Activated CD4-positive, alpha-beta T cell treated with anti-CD3 and anti-CD28 coated beads, Interleukin-2, amount 10 ng/mL, durations not matched to agents 24 days and 14 days (primary cell): ENCODE measurements around the gene COL18A1. TPM values are rescaled to one million over a fixed set of nuclear protein-coding genes. Genes with fewer than 3 reads are reported as not detected.
A peak's percentile ranks its signal among the peaks of the same experiment; 100 is the strongest.

Experiments
- DNase-seq: peaks from one replicate; pipeline ENCODE4 v3.0.0; 2022
- H3K27ac Mint-ChIP-seq: one replicate; pipeline ENCODE4 v1.8.0; 2022; ENCODE audit warnings: mild to moderate bottlenecking, mixed read lengths
- H3K27me3 Mint-ChIP-seq: one replicate; pipeline ENCODE4 v1.8.0; 2022; ENCODE audit warnings: mixed read lengths
- H3K36me3 Mint-ChIP-seq: one replicate; pipeline ENCODE4 v1.8.0; 2022; ENCODE audit warnings: low read depth, mild to moderate bottlenecking, mixed read lengths
- H3K4me1 Mint-ChIP-seq: one replicate; pipeline ENCODE4 v1.8.0; 2021; ENCODE audit warnings: mixed read lengths
- H3K4me3 Mint-ChIP-seq: one replicate; pipeline ENCODE4 v1.8.0; 2022; ENCODE audit warnings: mild to moderate bottlenecking, moderate library complexity, mixed read lengths
- H3K9me3 Mint-ChIP-seq: one replicate; pipeline ENCODE4 v1.8.0; 2021; ENCODE audit warnings: mixed read lengths
- intact Hi-C: fragments of 100-400 bp; cut with micrococcal nuclease; formaldehyde crosslinking; loops from one replicate; pipeline ENCODE4 v1.15.1; 2023
- total RNA-seq: library from RNA; stranded (reverse); gene quantifications from 2 replicates; pipeline ENCODE4 v1.2.3, GENCODE V29; 2022

The COL18A1 gene
- total RNA-seq, 1 donor from 2014 or later, result 3.2 TPM

- Mint-ChIP-seq H3K9me3 (no peaks in the 10 kb centered on the region), H3K4me1 (peaks cover 6% of the 10 kb centered on the region), H3K4me3 (no peak overlapping the region), H3K27me3 (no peaks in the 10 kb centered on the region), H3K36me3 (peaks cover 26% of the 10 kb centered on the region), H3K27ac (no peak overlapping the region)
- no peak for DNase-seq
- intact Hi-C loops, result no loop called here
Measured at GRCh38 chr21:45533846-45534635, 129.1 kb downstream of the COL18A1 start.

- Mint-ChIP-seq H3K27ac (peak overlapping the region; percentile 67), H3K9me3 (no peaks in the 10 kb centered on the region), H3K27me3 (no peaks in the 10 kb centered on the region), H3K36me3 (peaks cover 29% of the 10 kb centered on the region), H3K4me1 (peaks cover 7% of the 10 kb centered on the region), H3K4me3 (no peak overlapping the region)
- intact Hi-C loops, result no loop called here
- DNase-seq, result no peak
Measured at GRCh38 chr21:45534636-45535331, 129.8 kb downstream of the COL18A1 start.

GRCh38 chr21:45535341-45536081, 130.5 kb downstream of the COL18A1 start:
- Mint-ChIP-seq H3K27ac (peak overlapping the region; percentile 67), H3K4me3 (no peak overlapping the region), H3K36me3 (peaks cover 34% of the 10 kb centered on the region), H3K27me3 (no peaks in the 10 kb centered on the region), H3K4me1 (peaks cover 12% of the 10 kb centered on the region), H3K9me3 (no peaks in the 10 kb centered on the region)
- intact Hi-C loops, result no loop called here
- DNase-seq, result no peak

- intact Hi-C loops, result no loop called here
- Mint-ChIP-seq H3K4me3 (no peak overlapping the region), H3K4me1 (peaks cover 18% of the 10 kb centered on the region), H3K9me3 (no peaks in the 10 kb centered on the region), H3K27me3 (no peaks in the 10 kb centered on the region), H3K36me3 (peaks cover 37% of the 10 kb centered on the region), H3K27ac (no peak overlapping the region)
- no peak for DNase-seq
Measured at GRCh38 chr21:45536301-45537081, 131.5 kb downstream of the COL18A1 start.

GRCh38 chr21:45537111-45537745, 132.3 kb downstream of the COL18A1 start:
- Mint-ChIP-seq H3K4me1 (peaks cover 18% of the 10 kb centered on the region), H3K9me3 (no peaks in the 10 kb centered on the region), H3K4me3 (no peak overlapping the region), H3K36me3 (peaks cover 32% of the 10 kb centered on the region), H3K27me3 (no peaks in the 10 kb centered on the region), H3K27ac (no peak overlapping the region)
- intact Hi-C loops, result no loop called here
- DNase-seq, result no peak

- H3K4me3 Mint-ChIP-seq, result no peak overlapping the region
- H3K9me3 Mint-ChIP-seq, result no peaks in the 10 kb centered on the region
- no peak for DNase-seq
- no peaks in the 10 kb centered on the region for H3K27me3 Mint-ChIP-seq
- peaks cover 28% of the 10 kb centered on the region for H3K36me3 Mint-ChIP-seq
- H3K4me1 Mint-ChIP-seq, result peaks cover 15% of the 10 kb centered on the region
- H3K27ac Mint-ChIP-seq, result no peak overlapping the region
- intact Hi-C loops, result no loop called here
Measured at GRCh38 chr21:45537746-45538291, 132.9 kb downstream of the COL18A1 start.

- no peaks in the 10 kb centered on the region for H3K9me3 Mint-ChIP-seq
- H3K4me3 Mint-ChIP-seq, result no peak overlapping the region
- H3K36me3 Mint-ChIP-seq, result peaks cover 28% of the 10 kb centered on the region
- no peak overlapping the region for H3K27ac Mint-ChIP-seq
- intact Hi-C loops, result no loop called here
- H3K27me3 Mint-ChIP-seq, result no peaks in the 10 kb centered on the region
- DNase-seq, result no peak
- peaks cover 13% of the 10 kb centered on the region for H3K4me1 Mint-ChIP-seq
Measured at GRCh38 chr21:45538381-45539045, 133.5 kb downstream of the COL18A1 start.

GRCh38 chr21:45539046-45539795, 134.3 kb downstream of the COL18A1 start:
- no peaks in the 10 kb centered on the region for H3K27me3 Mint-ChIP-seq
- H3K27ac Mint-ChIP-seq, result no peak overlapping the region
- H3K9me3 Mint-ChIP-seq, result no peaks in the 10 kb centered on the region
- peak overlapping the region; percentile 84 for H3K4me3 Mint-ChIP-seq
- intact Hi-C loops, result no loop called here
- peaks cover 13% of the 10 kb centered on the region for H3K4me1 Mint-ChIP-seq
- peaks cover 28% of the 10 kb centered on the region for H3K36me3 Mint-ChIP-seq
- DNase-seq, result no peak

GRCh38 chr21:45539796-45540600, 135.0 kb downstream of the COL18A1 start:
- H3K36me3 Mint-ChIP-seq, result peaks cover 28% of the 10 kb centered on the region
- intact Hi-C loops, result no loop called here
- no peaks in the 10 kb centered on the region for H3K9me3 Mint-ChIP-seq
- H3K27me3 Mint-ChIP-seq, result no peaks in the 10 kb centered on the region
- H3K4me3 Mint-ChIP-seq, result peak overlapping the region; percentile 84
- H3K27ac Mint-ChIP-seq, result peak overlapping the region; percentile 78
- peaks cover 13% of the 10 kb centered on the region for H3K4me1 Mint-ChIP-seq
- DNase-seq, result no peak

GRCh38 chr21:45540601-45540970, 135.6 kb downstream of the COL18A1 start:
- H3K4me1 Mint-ChIP-seq, result peaks cover 13% of the 10 kb centered on the region

GRCh38 chr21:45541221-45542039, 136.5 kb downstream of the COL18A1 start:
- no peaks in the 10 kb centered on the region for H3K27me3 Mint-ChIP-seq
- peaks cover 11% of the 10 kb centered on the region for H3K4me1 Mint-ChIP-seq
- no peaks in the 10 kb centered on the region for H3K9me3 Mint-ChIP-seq
- peak; percentile 95 for DNase-seq
- H3K27ac Mint-ChIP-seq, result peak overlapping the region; percentile 84
- intact Hi-C loops, result loop anchor here (1.0 kb wide), 1 partner anchor 10 kb away; no protein-coding TSS in a partner anchor
- peak overlapping the region; percentile 84 for H3K4me3 Mint-ChIP-seq
- H3K36me3 Mint-ChIP-seq, result peaks cover 20% of the 10 kb centered on the region

More at GRCh38 chr21:45540601-45540970, 135.6 kb downstream of the COL18A1 start:
- Mint-ChIP-seq H3K27me3 (no peaks in the 10 kb centered on the region), H3K9me3 (no peaks in the 10 kb centered on the region), H3K36me3 (peaks cover 25% of the 10 kb centered on the region), H3K27ac (peak overlapping the region; percentile 84), H3K4me3 (peak overlapping the region; percentile 84)
- intact Hi-C loops, result no loop called here
- DNase-seq, result no peak
